ENCODE measurements around the gene ARGLU1. TPM values are rescaled to one million over a fixed set of nuclear protein-coding genes. Genes with fewer than 3 reads are reported as not detected.

Gene ARGLU1
- polyA plus RNA-seq, 1 donor (not counting 4 experiments of a cell fraction or from before 2014, with no cell fraction given) = 96.8 TPM

- Histone ChIP-seq H3K4me2 (ENCODE audit: control insufficient read depth, extremely low read depth, insufficient read depth, low read depth, low read length) (no peak overlapping the region), H3K4me1 (ENCODE audit: control insufficient read depth, extremely low read depth, insufficient read depth, low read length) (peaks cover 72% of the 10 kb centered on the region)
These were observed 40.5 kb downstream of the ARGLU1 start for GRCh38 chr13:106527445-106527801.

DNA sequence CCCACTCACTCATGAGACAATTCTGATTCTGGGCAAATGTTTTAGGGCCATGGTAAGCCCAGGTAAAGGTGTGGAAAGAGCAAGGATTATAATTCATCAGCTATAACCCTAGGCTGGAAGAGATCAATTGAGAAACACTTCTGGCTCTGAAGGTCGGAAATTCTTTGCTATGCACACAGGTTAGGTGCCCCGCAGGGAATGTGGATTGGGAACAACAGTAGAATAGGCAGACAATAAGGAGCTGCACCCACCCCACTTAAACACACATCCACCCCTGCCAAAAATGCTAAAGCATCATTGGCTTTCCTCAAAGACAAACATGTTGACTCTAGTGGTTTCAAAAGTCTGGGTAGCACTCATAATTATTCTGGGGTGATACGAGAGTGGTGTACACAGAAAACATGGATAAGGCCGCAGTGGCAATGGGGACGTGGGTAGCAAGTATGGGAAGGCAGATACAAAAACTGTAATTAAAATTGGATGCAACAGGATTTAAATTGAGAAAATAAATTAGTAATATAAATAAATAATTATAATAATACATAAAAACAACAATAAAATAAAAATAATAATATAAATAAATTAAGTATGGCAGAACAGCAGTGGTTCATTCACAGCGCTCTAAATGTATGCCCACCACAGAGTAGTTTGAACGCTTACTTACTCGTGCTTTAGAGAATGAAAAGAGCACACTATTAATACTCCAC is 41.0 kb downstream of the ARGLU1 start:
- peaks cover 99% of the 10 kb centered on the region for H3K79me2 ChIP-seq (ENCODE audit: control insufficient read depth, insufficient read depth, low read length)
- dilution Hi-C loops (cut with MboI; ENCODE audit: extremely low pct_ligation_motif_present, low sequenced_read_pairs) = no loop called here
- peaks cover 10% of the 10 kb centered on the region for H4K20me1 ChIP-seq (ENCODE audit: control insufficient read depth, extremely low read depth, insufficient read depth, low read length)
- H3K27me3 ChIP-seq (ENCODE audit: control insufficient read depth, extremely low read depth, insufficient read depth, low read length) = no peaks in the 10 kb centered on the region
- peaks cover 72% of the 10 kb centered on the region for H3K4me1 ChIP-seq (ENCODE audit: control insufficient read depth, extremely low read depth, insufficient read depth, low read length)
- no peak overlapping the region for H3K4me2 ChIP-seq (ENCODE audit: control insufficient read depth, extremely low read depth, insufficient read depth, low read depth, low read length)
- no peak for DNase-seq (ENCODE audit: low read depth, low spot score)
- H3K9me3 ChIP-seq (ENCODE audit: control insufficient read depth, low read depth, low read length) = no peaks in the 10 kb centered on the region
- no peak overlapping the region for H3K27ac ChIP-seq (ENCODE audit: control insufficient read depth, insufficient read depth, low read length)
- no peak overlapping the region for H3K9ac ChIP-seq (ENCODE audit: control insufficient read depth, extremely low read depth, insufficient read depth, low read length)
- no peak for FAIRE-seq
- H2AFZ ChIP-seq (ENCODE audit: control insufficient read depth, low read length) = no peak overlapping the region
- peaks cover 2% of the 10 kb centered on the region for H3K9me1 ChIP-seq (ENCODE audit: control insufficient read depth, extremely low read depth, insufficient read depth, low read length)
- H3K4me3 ChIP-seq (ENCODE audit: control insufficient read depth in 2 of 3, extremely low read depth in 1 of 3, insufficient read depth in 2 of 3, low read depth in 1 of 3, low read length in 3 of 3) = no peak overlapping the region
- H3K36me3 ChIP-seq (ENCODE audit: control insufficient read depth in 2 of 2, extremely low read depth in 1 of 2, insufficient read depth in 2 of 2, low read length in 2 of 2) = peaks cover 0 to 12% of the 10 kb centered on the region in 2 experiments
- TF ChIP-seq, protein P1, sequence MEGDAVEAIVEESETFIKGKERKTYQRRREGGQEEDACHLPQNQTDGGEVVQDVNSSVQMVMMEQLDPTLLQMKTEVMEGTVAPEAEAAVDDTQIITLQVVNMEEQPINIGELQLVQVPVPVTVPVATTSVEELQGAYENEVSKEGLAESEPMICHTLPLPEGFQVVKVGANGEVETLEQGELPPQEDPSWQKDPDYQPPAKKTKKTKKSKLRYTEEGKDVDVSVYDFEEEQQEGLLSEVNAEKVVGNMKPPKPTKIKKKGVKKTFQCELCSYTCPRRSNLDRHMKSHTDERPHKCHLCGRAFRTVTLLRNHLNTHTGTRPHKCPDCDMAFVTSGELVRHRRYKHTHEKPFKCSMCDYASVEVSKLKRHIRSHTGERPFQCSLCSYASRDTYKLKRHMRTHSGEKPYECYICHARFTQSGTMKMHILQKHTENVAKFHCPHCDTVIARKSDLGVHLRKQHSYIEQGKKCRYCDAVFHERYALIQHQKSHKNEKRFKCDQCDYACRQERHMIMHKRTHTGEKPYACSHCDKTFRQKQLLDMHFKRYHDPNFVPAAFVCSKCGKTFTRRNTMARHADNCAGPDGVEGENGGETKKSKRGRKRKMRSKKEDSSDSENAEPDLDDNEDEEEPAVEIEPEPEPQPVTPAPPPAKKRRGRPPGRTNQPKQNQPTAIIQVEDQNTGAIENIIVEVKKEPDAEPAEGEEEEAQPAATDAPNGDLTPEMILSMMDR (optimal IDR thresholded peaks at IDR 0.05 in 1 of 3, IDR thresholded peaks at IDR 0.05 in 1 of 3, conservative IDR thresholded peaks at IDR 0.05 in 1 of 3; ENCODE audit: extremely low read depth in 1 of 3, insufficient read depth in 2 of 3, low read length in 3 of 3) = no peak
- TF ChIP-seq EZH2 (IDR thresholded peaks at IDR 0.05; ENCODE audit: low read length) = no peak

More at GRCh38 chr13:106527445-106527801, 40.5 kb downstream of the ARGLU1 start:
- Histone ChIP-seq H2AFZ (ENCODE audit: control insufficient read depth, low read length) (no peak overlapping the region), H3K9ac (ENCODE audit: control insufficient read depth, extremely low read depth, insufficient read depth, low read length) (no peak overlapping the region), H3K4me3 (ENCODE audit: control insufficient read depth in 2 of 3, extremely low read depth in 1 of 3, insufficient read depth in 2 of 3, low read depth in 1 of 3, low read length in 3 of 3) (no peak overlapping the region), H3K9me3 (ENCODE audit: control insufficient read depth, low read depth, low read length) (no peaks in the 10 kb centered on the region), H3K27me3 (ENCODE audit: control insufficient read depth, extremely low read depth, insufficient read depth, low read length) (no peaks in the 10 kb centered on the region), H4K20me1 (ENCODE audit: control insufficient read depth, extremely low read depth, insufficient read depth, low read length) (peaks cover 14% of the 10 kb centered on the region), H3K79me2 (ENCODE audit: control insufficient read depth, insufficient read depth, low read length) (peaks cover 99% of the 10 kb centered on the region), H3K36me3 (ENCODE audit: control insufficient read depth in 2 of 2, extremely low read depth in 1 of 2, insufficient read depth in 2 of 2, low read length in 2 of 2) (peaks cover 0 to 15% of the 10 kb centered on the region in 2 experiments), H3K9me1 (ENCODE audit: control insufficient read depth, extremely low read depth, insufficient read depth, low read length) (peaks cover 2% of the 10 kb centered on the region), H3K27ac (ENCODE audit: control insufficient read depth, insufficient read depth, low read length) (no peak overlapping the region)
- TF ChIP-seq, protein P1 (optimal IDR thresholded peaks at IDR 0.05 in 1 of 3, IDR thresholded peaks at IDR 0.05 in 1 of 3, conservative IDR thresholded peaks at IDR 0.05 in 1 of 3; ENCODE audit: extremely low read depth in 1 of 3, insufficient read depth in 2 of 3, low read length in 3 of 3) = no peak
- TF ChIP-seq EZH2 (IDR thresholded peaks at IDR 0.05; ENCODE audit: low read length) = no peak
- FAIRE-seq (no peak), DNase-seq (ENCODE audit: low read depth, low spot score) (no peak)
- dilution Hi-C loops (cut with MboI; ENCODE audit: extremely low pct_ligation_motif_present, low sequenced_read_pairs) = no loop called here
